Sigmoid colon (tissue), 4 donors: Measurements from ENCODE around the gene GALNT17.

Experiments
- CTCF ChIP-seq, 4 experiments: fragments of 450-650 bp in 3 of 4; fragments of 200-600 bp in 1 of 4; IDR thresholded peaks; one replicate each; pipeline ENCODE4 v1.5.1; 2016 to 2019; ENCODE audit warnings: antibody characterized with exemption in 4 of 4, mild to moderate bottlenecking in 3 of 4, moderate library complexity in 2 of 4
- POLR2A ChIP-seq, 2 donors: fragments of 450-650 bp; IDR thresholded peaks; one replicate each; pipeline ENCODE4 v1.6.1; 2016; ENCODE audit warnings: antibody characterized with exemption in 2 of 2, mild to moderate bottlenecking in 2 of 2, moderate library complexity in 2 of 2
- POLR2AphosphoS5 ChIP-seq, 4 donors: sonication (generic); formaldehyde crosslinking; IDR thresholded peaks; one replicate each; pipeline ENCODE4 v1.6.1; 2017; ENCODE audit warnings: antibody characterized with exemption in 4 of 4

DNA sequence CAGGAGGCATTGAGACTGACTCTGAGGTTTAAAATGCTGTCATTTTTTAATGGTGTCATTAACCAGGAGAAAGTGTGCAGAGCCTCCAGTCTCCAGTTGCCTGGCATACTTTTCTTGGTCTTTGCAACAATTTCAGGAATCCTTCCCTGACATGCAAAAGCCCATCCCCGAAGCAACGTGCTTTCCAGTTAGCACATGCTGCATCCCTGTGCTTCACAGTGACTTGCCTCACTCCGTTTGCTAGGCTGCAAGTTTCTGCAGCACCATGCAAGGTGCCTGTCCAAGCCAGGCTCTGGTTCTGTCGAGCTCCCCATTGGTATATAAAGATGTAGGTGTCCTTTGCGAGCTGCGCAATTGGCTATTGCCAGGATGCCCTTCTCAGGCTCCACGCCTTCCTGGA, 135.0 kb downstream of the GALNT17 start:
- no peak for TF ChIP-seq CTCF (IDR thresholded peaks at IDR 0.05)
- TF ChIP-seq POLR2AphosphoS5 (IDR thresholded peaks at IDR 0.05), result peak in 2 of 4 donors; percentile 55 to 63
- no peak for TF ChIP-seq POLR2A (IDR thresholded peaks at IDR 0.05)
